ENCODE measurements around the gene DHCR7. TPM values are rescaled to one million over a fixed set of nuclear protein-coding genes. Genes with fewer than 3 reads are reported as not detected.

Gene DHCR7
- total RNA-seq, 6 experiments from 2014 or later: 42.0 to 320 (median 126) TPM

DNA sequence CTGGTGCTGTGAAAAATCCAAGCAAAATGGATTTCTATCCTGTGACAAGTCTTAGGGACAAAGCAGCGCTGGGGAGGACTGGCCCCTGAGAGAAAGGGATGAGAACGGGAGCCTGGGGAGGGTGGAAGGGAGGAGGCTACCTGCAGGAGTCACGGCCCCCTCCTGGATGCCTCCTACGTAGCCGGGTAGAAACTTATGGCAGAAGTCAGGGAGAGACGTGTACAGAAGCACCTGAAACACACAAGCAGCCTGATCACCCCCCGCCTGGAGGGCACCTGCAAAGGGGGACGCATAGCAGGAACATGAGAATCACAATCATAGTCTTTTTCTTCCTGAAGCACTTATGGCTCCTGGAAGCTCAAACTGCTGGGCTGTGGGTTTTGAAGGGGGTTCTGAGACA is 6.1 kb downstream of the DHCR7 start:
- Histone ChIP-seq H3K27ac (no peak overlapping the region), H3K4me1 (peaks cover 0 to 15% (median 2%) of the 10 kb centered on the region in 4 donors), H3K9me3 (no peaks in the 10 kb centered on the region), H3K4me3 (no peak overlapping the region), H3K36me3 (peaks cover 0 to 80% (median 30%) of the 10 kb centered on the region in 4 donors), H3K27me3 (no peaks in the 10 kb centered on the region)
- DNase-seq (no peak), ATAC-seq (no peak)
- 83% methylated on average over 2 of the region's 8 CpGs for WGBS (ENCODE audit: insufficient coverage, low coverage, low lambda C conversion rate, missing lambda C conversion rate)
- intact Hi-C loops (cut with DNase I): no loop called here
- TF ChIP-seq, protein P1, sequence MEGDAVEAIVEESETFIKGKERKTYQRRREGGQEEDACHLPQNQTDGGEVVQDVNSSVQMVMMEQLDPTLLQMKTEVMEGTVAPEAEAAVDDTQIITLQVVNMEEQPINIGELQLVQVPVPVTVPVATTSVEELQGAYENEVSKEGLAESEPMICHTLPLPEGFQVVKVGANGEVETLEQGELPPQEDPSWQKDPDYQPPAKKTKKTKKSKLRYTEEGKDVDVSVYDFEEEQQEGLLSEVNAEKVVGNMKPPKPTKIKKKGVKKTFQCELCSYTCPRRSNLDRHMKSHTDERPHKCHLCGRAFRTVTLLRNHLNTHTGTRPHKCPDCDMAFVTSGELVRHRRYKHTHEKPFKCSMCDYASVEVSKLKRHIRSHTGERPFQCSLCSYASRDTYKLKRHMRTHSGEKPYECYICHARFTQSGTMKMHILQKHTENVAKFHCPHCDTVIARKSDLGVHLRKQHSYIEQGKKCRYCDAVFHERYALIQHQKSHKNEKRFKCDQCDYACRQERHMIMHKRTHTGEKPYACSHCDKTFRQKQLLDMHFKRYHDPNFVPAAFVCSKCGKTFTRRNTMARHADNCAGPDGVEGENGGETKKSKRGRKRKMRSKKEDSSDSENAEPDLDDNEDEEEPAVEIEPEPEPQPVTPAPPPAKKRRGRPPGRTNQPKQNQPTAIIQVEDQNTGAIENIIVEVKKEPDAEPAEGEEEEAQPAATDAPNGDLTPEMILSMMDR (IDR thresholded peaks at IDR 0.05): no peak
- no peak for TF ChIP-seq POLR2A (IDR thresholded peaks at IDR 0.05)

- Histone ChIP-seq H3K9me3 (no peaks in the 10 kb centered on the region), H3K4me1 (peaks cover 0 to 7% (median 0%) of the 10 kb centered on the region in 4 donors), H3K27me3 (no peaks in the 10 kb centered on the region), H3K36me3 (peaks cover 0 to 84% (median 30%) of the 10 kb centered on the region in 4 donors), H3K4me3 (no peak overlapping the region), H3K27ac (no peak overlapping the region)
- ATAC-seq: no peak
- peak in 1 of 3 donors; percentile 32 for DNase-seq
- intact Hi-C loops (cut with DNase I): no loop called here
- WGBS (ENCODE audit: insufficient coverage, low coverage, low lambda C conversion rate, missing lambda C conversion rate): 96% methylated on average over 5 of the region's 11 CpGs
- TF ChIP-seq, protein P1 (IDR thresholded peaks at IDR 0.05): no peak
- no peak for TF ChIP-seq POLR2A (IDR thresholded peaks at IDR 0.05)
Observed at GRCh38 chr11:71441251-71441650, 6.9 kb downstream of the DHCR7 start.

- peaks cover 0 to 3% (median under 1%) of the 10 kb centered on the region in 4 donors for H3K4me1 ChIP-seq
- no peaks in the 10 kb centered on the region for H3K9me3 ChIP-seq
- ATAC-seq: no peak
- H3K27ac ChIP-seq: no peak overlapping the region
- peak in 1 of 3 donors; percentile 15 for DNase-seq
- intact Hi-C loops (cut with DNase I): no loop called here
- TF ChIP-seq POLR2A (IDR thresholded peaks at IDR 0.05): no peak
- TF ChIP-seq, protein P1 (IDR thresholded peaks at IDR 0.05): no peak
- 92% methylated on average over 6 of the region's 6 CpGs for WGBS (ENCODE audit: insufficient coverage, low coverage, low lambda C conversion rate, missing lambda C conversion rate)
- no peak overlapping the region for H3K4me3 ChIP-seq
- H3K27me3 ChIP-seq: no peaks in the 10 kb centered on the region
- H3K36me3 ChIP-seq: peaks cover 0 to 87% (median 31%) of the 10 kb centered on the region in 4 donors
Observed at GRCh38 chr11:71440021-71440755, 8.0 kb downstream of the DHCR7 start.

DNA sequence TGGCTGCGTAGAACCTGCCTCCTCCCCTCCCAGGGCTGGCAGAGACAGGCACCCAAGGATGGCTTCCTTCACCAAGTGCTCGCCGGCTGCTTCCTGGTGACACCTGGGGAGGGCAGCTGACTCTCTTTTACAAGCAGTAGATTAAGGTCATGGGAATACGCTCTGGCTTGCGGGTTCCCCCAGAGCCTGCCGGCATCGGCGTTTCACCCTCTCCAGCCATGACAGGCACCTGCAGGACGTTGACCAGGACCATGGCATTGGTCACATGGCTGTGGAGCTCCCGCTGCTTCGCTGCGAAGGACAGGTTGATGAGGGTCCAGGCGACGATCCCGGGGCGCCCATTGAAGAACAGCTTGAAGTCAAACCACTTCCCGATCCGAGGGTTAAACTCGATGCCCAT is 9.5 kb downstream of the DHCR7 start:
- 97% methylated on average over 11 of the region's 19 CpGs for WGBS (ENCODE audit: insufficient coverage, low coverage, low lambda C conversion rate, missing lambda C conversion rate)
- TF ChIP-seq, protein P1 (IDR thresholded peaks at IDR 0.05): no peak
- TF ChIP-seq POLR2A (IDR thresholded peaks at IDR 0.05): no peak
- no peak for ATAC-seq

More for the DNA sequence above, 9.5 kb downstream of the DHCR7 start:
- Histone ChIP-seq H3K27me3 (no peaks in the 10 kb centered on the region), H3K4me1 (peaks cover 0 to 18% (median 8%) of the 10 kb centered on the region in 4 donors), H3K9me3 (no peaks in the 10 kb centered on the region), H3K4me3 (no peak overlapping the region), H3K36me3 (peaks cover 0 to 78% (median 25%) of the 10 kb centered on the region in 4 donors), H3K27ac (no peak overlapping the region)
- DNase-seq: no peak
- intact Hi-C loops (cut with DNase I): no loop called here
